Skeletal muscle tissue (tissue), 4 donors: ENCODE data around the gene MAP2K5. TPM values are rescaled to one million over a fixed set of nuclear protein-coding genes. Genes with fewer than 3 reads are reported as not detected.

Source experiments
- H3K27ac ChIP-seq: one replicate; pipeline ENCODE4 v1.7.0; 2013; ENCODE audit warnings: mild to moderate bottlenecking, low read depth, low read length, inconsistent platforms
- H3K27me3 ChIP-seq, 3 donors: one replicate each; pipeline ENCODE4 v1.7.0; 2013; ENCODE audit warnings: low read length in 3 of 3; ENCODE audit not compliant: control insufficient read depth in 3 of 3, insufficient read depth in 3 of 3
- H3K36me3 ChIP-seq, 3 donors: one replicate each; pipeline ENCODE4 v1.7.0; 2013; ENCODE audit warnings: low read length in 3 of 3; ENCODE audit not compliant: control insufficient read depth in 3 of 3, insufficient read depth in 3 of 3
- H3K4me1 ChIP-seq, 3 donors: one replicate each; pipeline ENCODE4 v1.7.0; 2013; ENCODE audit warnings: low read length in 3 of 3, mild to moderate bottlenecking in 3 of 3; ENCODE audit not compliant: control insufficient read depth in 3 of 3, insufficient read depth in 3 of 3
- H3K4me3 ChIP-seq, 3 donors: one replicate each; pipeline ENCODE4 v1.7.0; 2013; ENCODE audit warnings: low read length in 3 of 3
- H3K9ac ChIP-seq, 3 donors: one replicate each; pipeline ENCODE4 v1.7.0; 2013; ENCODE audit warnings: low read length in 3 of 3, mild to moderate bottlenecking in 3 of 3, moderate library complexity in 2 of 3, low read depth in 1 of 3
- H3K9me3 ChIP-seq, 3 donors: one replicate each; pipeline ENCODE4 v1.7.0; 2013; ENCODE audit warnings: low read length in 3 of 3; ENCODE audit not compliant: control insufficient read depth in 3 of 3
- total RNA-seq: library from RNA; depleted of rRNA; stranded (reverse); fragments of >200 nt; gene quantifications from one replicate; pipeline ENCODE4 v1.2.3, GENCODE V29; 2014
- donor health status: Osteomylitis.

Gene MAP2K5
- total RNA-seq, 1 donor from 2014 or later: 19.3 TPM

DNA sequence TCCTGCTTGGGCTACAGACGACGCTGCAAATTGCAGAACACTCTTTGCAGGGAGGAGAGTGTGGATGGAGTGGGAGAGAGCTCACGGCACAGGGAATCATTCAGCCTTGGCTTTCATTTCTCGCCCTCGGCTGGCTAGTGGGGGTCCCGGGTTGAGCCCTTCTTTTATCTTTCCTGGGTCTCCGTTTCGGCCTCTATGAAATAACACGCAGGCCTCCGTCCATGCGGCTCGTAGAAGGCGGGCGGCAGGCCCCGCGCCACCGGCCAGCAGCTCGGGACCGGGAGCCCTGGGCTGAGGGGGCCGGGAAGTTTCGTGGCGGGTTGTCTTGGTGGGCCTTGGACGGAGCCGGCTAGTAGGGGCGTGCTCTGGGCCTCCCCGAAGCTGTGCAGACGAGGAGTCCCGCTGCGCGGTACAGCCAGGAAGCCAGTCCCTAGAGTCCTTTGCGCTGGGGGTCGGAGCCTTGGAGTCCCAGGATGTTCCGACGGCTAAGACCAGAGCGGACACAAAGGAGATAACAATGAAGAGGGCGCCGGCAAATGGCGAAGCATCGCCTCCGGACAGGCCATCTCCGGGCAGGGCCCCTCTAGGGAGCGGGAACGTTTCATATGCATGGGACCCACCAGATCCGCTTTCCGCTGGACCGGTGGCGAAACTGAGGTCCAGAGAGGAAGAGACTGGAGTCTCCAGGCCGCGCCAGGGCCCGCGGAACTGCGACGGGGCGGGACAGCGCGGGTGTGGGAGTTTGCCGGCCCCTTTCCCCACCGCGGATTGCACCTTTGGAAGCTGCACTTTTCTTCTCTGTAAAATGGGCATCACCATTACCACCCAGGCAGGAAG, 293.0 kb downstream of the MAP2K5 start:
- H3K36me3 ChIP-seq: no peaks in the 10 kb centered on the region
- peak overlapping the region; percentile 32 to 62 (median 56) for H3K4me3 ChIP-seq
- H3K9me3 ChIP-seq: no peaks in the 10 kb centered on the region
- H3K27me3 ChIP-seq: peaks cover 29 to 48% (median 45%) of the 10 kb centered on the region in 3 donors
- H3K9ac ChIP-seq: peak overlapping the region; percentile 40 to 54 (median 43)
- H3K27ac ChIP-seq: no peak overlapping the region
- H3K4me1 ChIP-seq: peaks cover 31 to 37% (median 35%) of the 10 kb centered on the region in 3 donors

DNA sequence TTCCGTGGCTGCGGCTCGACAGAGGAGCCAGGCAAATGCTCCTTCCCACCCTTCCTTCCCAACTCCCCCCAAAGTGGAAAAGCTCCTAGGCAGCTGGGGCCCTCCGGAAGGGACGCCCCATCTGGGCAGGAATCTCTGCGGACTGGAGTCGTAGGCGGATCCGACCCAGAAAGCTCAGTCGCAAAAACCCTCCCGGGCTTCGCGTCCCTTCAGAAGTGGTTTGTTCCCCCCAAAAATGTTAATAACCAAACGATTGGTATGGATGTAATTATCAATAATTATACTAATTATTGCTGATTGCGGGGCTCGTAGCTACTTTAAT, 293.6 kb downstream of the MAP2K5 start:
- peaks cover 25 to 42% (median 40%) of the 10 kb centered on the region in 3 donors for H3K27me3 ChIP-seq

DNA sequence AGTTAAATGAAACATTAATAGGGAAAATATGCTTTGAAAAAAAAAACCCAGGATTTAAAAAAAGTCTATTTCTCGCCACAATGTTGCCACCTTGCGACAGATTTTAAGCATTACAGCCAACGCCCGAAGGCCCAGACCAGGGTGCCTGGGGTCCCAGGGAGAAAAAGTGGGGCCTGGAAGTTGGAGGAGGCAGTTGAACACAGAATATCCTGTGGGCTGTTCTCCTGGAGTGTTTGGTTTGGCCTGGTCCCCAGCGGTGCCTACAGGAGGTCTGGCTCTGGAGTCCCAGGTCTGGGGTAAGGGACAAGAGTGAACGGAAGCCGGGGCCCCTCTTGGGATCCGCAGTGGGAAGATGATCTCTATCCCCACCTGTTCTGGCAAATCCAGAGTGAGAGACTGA, 294.0 kb downstream of the MAP2K5 start:
- Histone ChIP-seq H3K9ac (peak overlapping the region in 2 of 3 donors; percentile 43 to 54), H3K36me3 (no peaks in the 10 kb centered on the region), H3K4me1 (peaks cover 36 to 44% (median 42%) of the 10 kb centered on the region in 3 donors), H3K27ac (no peak overlapping the region), H3K9me3 (no peaks in the 10 kb centered on the region), H3K27me3 (peaks cover 21 to 38% (median 36%) of the 10 kb centered on the region in 3 donors), H3K4me3 (peak overlapping the region in 1 of 3 donors; percentile 62)

More for the DNA sequence above, 293.6 kb downstream of the MAP2K5 start:
- H3K27ac ChIP-seq: no peak overlapping the region
- H3K9ac ChIP-seq: peak overlapping the region; percentile 40 to 54 (median 43)
- H3K36me3 ChIP-seq: no peaks in the 10 kb centered on the region
- peak overlapping the region; percentile 32 to 62 (median 56) for H3K4me3 ChIP-seq
- peaks cover 33 to 40% (median 38%) of the 10 kb centered on the region in 3 donors for H3K4me1 ChIP-seq
- H3K9me3 ChIP-seq: no peaks in the 10 kb centered on the region

DNA sequence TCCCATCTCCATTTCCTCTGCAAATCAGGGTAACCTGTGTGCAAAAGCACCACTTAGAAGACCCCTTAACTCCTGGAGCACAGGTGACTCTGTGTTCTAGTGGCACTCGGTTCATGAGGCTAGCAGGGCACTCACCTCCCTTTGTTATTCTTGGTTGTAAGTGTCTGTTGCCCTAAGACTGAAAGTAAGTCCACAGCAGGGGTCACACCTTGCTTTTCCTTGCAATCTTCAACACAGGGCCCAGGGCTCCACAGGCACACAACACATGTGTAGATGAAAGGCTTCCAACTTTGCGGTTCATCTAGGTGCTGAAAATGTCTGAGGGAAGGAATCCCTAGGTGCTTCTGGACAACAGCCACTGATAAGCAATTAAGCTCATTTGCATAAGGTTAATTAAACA, 294.5 kb downstream of the MAP2K5 start:
- Histone ChIP-seq H3K4me1 (peaks cover 38 to 46% (median 43%) of the 10 kb centered on the region in 3 donors), H3K36me3 (no peaks in the 10 kb centered on the region), H3K27me3 (peaks cover 18 to 34% (median 32%) of the 10 kb centered on the region in 3 donors), H3K4me3 (no peak overlapping the region), H3K27ac (no peak overlapping the region), H3K9me3 (no peaks in the 10 kb centered on the region), H3K9ac (peak overlapping the region in 1 of 3 donors; percentile 54)

DNA sequence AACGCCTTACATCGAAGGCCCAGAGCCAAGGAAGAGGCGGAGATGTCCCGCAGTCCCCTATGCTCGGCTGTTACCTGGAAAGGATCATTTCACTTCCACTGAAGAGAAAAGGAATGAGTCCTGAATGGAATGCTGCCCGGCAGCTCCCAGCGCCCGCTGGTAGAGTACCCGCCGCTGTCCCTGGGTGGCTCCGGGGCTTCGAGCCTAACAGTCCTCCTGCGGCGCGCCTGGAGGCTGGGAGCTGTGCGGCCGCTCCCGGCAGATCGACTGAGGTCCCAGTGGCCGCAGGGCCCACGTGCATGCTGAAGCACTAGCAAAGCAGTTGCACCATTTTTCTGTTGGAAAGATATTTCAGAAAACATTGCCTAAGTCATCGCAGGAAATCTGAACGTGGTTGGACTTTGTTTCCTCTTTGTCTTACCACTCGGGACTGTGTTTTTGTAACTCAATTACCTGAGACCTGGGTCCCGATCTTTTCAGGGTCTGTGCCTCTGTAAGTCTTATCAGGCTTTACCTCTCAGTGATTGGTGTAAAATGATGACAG, 296.4 kb downstream of the MAP2K5 start:
- Histone ChIP-seq H3K27ac (peak overlapping the region; percentile 98), H3K27me3 (peaks cover 0 to 15% (median 13%) of the 10 kb centered on the region in 3 donors), H3K9ac (peak overlapping the region; percentile 99), H3K4me1 (peaks cover 30 to 34% (median 33%) of the 10 kb centered on the region in 3 donors), H3K9me3 (no peaks in the 10 kb centered on the region), H3K4me3 (peak overlapping the region; percentile 6 to 94 (median 61)), H3K36me3 (no peaks in the 10 kb centered on the region)

DNA sequence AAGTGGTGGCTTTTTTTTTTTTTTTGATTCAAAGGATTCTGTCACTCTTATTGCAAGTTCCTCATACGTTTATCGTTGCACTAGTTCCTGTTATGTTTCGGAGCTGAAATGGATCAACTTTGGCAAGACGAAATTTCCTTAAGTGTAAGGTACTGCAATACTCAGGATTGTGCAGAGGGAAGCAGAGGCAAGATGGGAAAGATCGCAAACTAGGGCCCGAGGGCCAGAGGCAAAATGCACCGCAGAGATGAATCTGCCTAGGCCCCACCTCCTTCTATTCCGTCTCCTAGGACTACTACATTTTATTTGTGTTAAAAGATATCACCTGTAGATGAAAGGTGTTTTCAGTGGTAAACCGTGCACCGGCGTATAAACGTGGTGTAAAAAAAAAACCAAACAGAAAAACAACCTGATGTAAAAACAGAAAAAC, 297.0 kb downstream of the MAP2K5 start:
- H3K9me3 ChIP-seq: no peaks in the 10 kb centered on the region
- H3K4me3 ChIP-seq: peak overlapping the region; percentile 94 to 99 (median 98)
- no peaks in the 10 kb centered on the region for H3K36me3 ChIP-seq
- H3K4me1 ChIP-seq: peaks cover 25 to 34% (median 29%) of the 10 kb centered on the region in 3 donors
- peak overlapping the region; percentile 99 for H3K9ac ChIP-seq
- H3K27me3 ChIP-seq: peaks cover 0 to 10% (median 9%) of the 10 kb centered on the region in 3 donors
- H3K27ac ChIP-seq: peak overlapping the region; percentile 98

DNA sequence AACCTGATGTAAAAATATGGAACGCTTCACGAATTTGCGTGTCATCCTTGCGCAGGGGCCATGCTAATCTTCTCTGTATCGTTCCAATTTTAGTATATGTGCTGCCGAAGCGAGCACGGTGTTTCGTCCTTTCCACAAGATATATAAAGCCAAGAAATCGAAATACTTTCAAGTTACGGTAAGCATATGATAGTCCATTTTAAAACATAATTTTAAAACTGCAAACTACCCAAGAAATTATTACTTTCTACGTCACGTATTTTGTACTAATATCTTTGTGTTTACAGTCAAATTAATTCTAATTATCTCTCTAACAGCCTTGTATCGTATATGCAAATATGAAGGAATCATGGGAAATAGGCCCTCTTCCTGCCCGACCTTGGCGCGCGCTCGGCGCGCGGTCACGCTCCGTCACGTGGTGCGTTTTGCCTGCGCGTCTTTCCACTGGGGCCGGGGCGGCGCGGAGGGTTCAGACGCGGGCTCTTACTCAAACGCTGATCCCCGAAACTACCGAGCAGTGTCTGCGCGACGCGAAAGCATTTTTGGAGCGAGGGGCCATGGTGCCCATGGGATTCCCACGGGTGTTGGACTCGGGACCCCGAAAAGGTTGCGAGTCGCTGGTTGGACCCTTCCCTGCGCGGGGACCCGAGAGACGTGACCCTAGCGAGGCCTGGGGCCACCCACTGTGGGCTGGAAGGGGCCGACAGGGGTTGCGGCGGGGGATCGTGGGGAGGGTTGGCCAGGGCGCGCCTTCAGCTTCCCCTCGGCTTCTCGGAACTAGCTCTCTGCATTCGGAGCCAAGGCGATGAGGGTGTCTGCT, 297.6 kb downstream of the MAP2K5 start, which contains the start of gene RNU6-1:
Gene RNU6-1 (minus strand): TSS at position 117 of the 820 bp plus-strand sequence.
- no peaks in the 10 kb centered on the region for H3K36me3 ChIP-seq
- peak within 1 kb of the TSS; percentile 98 for H3K27ac ChIP-seq
- peak within 1 kb of the TSS; percentile 99 for H3K9ac ChIP-seq
- peaks cover 0 to 4% (median 3%) of the 10 kb centered on the region in 3 donors for H3K27me3 ChIP-seq
- no peaks in the 10 kb centered on the region for H3K9me3 ChIP-seq
- peaks cover 21 to 30% (median 28%) of the 10 kb centered on the region in 3 donors for H3K4me1 ChIP-seq
- peak within 1 kb of the TSS; percentile 94 to 99 (median 98) for H3K4me3 ChIP-seq

DNA sequence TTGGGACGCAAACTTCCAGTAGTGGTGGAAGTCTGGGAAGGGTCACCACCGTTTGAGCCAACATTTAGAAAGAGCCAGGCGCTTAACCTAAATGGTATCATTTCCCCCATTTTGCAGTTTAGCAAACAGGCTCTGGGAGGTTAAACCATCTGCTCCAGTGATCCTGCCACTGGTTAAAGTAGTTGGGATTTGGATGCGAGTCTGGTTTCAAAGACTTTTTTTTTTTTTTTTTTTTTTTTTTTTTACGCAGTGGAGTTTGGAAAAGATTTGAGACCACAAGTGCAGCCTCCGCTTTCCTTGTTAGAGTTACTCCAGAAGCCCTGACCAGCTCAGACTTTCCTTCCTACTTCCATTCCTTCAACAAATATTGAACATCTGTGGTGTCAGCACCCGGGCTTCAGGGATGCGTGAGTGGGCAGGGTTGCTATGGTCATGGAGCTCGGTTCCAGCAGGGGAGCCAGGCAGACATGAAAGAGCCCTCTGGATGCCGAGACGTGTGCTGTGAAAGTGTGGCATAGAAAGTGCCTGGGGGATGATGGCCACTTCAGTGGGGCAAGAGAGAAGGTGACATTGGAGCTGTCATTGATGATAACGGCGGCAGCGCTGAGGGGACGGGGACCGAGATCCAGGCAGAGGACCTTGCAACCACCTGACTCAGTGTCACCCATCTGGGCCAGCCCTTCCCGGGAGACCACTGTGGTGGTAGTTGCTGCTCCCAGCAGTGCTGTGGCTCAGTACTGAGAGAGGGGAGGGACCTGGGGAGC, 298.4 kb downstream of the MAP2K5 start:
- H3K27ac ChIP-seq: peak overlapping the region; percentile 98
- no peaks in the 10 kb centered on the region for H3K27me3 ChIP-seq
- H3K4me1 ChIP-seq: peaks cover 21 to 27% (median 26%) of the 10 kb centered on the region in 3 donors
- no peaks in the 10 kb centered on the region for H3K36me3 ChIP-seq
- no peaks in the 10 kb centered on the region for H3K9me3 ChIP-seq
- H3K4me3 ChIP-seq: peak overlapping the region; percentile 94 to 99 (median 98)
- peak overlapping the region; percentile 99 for H3K9ac ChIP-seq

DNA sequence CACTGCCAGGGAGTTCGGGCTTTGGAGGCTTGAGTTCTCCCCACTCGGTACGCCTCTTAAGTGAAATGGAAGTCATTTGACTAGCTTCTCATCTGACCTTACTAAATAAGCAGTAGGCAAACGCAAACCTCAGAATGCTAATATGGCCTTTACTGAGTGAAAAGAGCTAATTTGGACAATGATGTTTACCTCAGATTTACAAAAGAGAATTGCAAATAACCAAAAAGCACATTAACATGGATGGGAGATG, 298.9 kb downstream of the MAP2K5 start:
- no peaks in the 10 kb centered on the region for H3K27me3 ChIP-seq
- peak overlapping the region; percentile 98 for H3K27ac ChIP-seq
- peak overlapping the region; percentile 94 to 99 (median 98) for H3K4me3 ChIP-seq
- peak overlapping the region; percentile 44 to 99 (median 99) for H3K9ac ChIP-seq
- peaks cover 18 to 23% (median 23%) of the 10 kb centered on the region in 3 donors for H3K4me1 ChIP-seq
- no peaks in the 10 kb centered on the region for H3K9me3 ChIP-seq
- no peaks in the 10 kb centered on the region for H3K36me3 ChIP-seq
